ENCODE measurements around the gene ATP5MC2.
"Not testable (repeated sequence)": the region's sequence is repeated elsewhere in the genome, so short reads cannot be mapped to it uniquely, and the experiment has no call there.

The ATP5MC2 gene

DNA sequence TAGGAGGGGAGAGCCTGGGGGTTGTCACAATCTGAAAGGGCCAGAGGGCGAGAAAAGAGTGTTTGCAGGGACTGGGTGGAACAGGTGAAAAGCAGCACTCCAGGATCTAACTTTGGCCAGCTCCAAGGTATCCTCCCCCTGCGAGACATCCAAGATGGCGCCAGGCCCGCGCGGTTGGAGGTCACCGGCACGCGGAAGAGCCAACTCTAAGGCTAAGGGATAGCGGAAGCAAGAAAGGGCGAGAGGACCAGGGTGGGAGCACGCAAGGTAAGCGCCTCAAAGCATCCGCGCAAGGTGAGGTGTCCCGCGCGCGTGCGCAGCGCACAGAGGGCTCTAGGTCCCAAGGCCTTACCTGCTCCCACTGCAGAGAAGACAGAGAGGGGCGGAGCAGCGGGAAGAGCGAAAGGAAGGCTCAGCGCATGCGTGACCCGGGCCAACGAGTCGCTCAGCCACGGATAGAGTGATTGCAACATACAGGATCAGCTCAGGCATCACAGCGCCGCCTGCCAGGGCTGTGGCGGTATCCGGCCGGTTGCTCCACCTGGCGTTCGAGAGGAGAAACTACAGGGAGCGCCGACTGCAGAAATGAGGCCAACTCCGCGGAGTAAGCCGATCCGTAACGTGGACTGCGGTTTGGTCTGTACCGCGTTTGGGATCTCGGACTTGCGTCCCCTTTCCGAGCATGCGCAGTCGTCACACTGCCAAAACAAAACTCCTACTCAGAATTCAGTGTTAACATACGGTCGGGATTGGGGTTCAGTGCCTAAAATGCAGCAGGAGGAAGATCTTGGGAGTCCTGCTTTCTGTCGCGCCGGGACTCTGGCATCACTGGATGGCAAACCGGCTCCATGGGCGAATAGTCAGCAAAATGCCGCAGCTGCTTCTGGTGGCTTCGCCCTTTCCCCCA is at the start of gene ATP5MC2:
ATP5MC2 (minus strand) TSS at position 383 of the 907 bp plus-strand sequence. CDS start 3,469 bp downstream, outside the sequence.
- Histone ChIP-seq H3K4me3 (replicated peaks; ENCODE audit: low read depth, low read length) (peak within 1 kb of the TSS; percentile 76), H3K36me3 (ENCODE audit: control insufficient read depth, insufficient read depth, low read length) (peaks cover 2% of the 10 kb centered on the region), H3K27me3 (replicated peaks; ENCODE audit: control insufficient read depth, insufficient read depth, low read length) (no peaks in the 10 kb centered on the region)
- TF ChIP-seq, protein P1, sequence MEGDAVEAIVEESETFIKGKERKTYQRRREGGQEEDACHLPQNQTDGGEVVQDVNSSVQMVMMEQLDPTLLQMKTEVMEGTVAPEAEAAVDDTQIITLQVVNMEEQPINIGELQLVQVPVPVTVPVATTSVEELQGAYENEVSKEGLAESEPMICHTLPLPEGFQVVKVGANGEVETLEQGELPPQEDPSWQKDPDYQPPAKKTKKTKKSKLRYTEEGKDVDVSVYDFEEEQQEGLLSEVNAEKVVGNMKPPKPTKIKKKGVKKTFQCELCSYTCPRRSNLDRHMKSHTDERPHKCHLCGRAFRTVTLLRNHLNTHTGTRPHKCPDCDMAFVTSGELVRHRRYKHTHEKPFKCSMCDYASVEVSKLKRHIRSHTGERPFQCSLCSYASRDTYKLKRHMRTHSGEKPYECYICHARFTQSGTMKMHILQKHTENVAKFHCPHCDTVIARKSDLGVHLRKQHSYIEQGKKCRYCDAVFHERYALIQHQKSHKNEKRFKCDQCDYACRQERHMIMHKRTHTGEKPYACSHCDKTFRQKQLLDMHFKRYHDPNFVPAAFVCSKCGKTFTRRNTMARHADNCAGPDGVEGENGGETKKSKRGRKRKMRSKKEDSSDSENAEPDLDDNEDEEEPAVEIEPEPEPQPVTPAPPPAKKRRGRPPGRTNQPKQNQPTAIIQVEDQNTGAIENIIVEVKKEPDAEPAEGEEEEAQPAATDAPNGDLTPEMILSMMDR (IDR thresholded peaks at IDR 0.05; ENCODE audit: insufficient read depth, low read length, poor library complexity, severe bottlenecking), result peak; percentile 100
- DNase-seq (ENCODE audit: extremely low read depth, insufficient read length), result peak; percentile 100

DNA sequence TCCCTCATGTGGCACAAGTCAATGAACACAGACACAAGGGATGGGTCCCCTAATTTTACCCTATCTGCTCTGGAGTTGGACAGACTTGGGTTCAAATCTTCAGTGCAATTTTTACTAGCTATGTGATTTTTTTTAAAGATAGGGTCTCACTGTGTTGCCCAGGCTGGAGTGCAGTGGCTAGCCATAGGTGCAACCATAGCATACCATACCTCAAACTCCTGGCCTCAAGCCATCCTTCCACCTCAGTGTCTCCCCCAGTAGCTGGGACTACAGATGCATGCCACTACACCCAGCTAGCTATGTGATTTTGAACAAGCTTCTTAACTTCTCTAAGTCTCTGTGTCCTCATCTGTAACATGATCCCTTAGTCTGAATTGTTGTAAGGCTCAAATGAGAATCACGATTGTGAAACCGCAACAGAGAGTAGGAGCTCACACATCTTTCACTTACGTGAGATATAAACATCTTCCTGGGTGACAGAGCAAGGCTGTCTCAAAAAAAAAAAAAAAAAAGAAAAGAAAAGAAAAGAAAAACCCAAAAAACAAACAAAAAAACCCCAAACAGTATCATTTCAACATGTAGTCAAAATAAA is 46.7 kb upstream of the ATP5MC2 start:
- Histone ChIP-seq H3K4me3 (replicated peaks; ENCODE audit: low read depth, low read length) (no peak overlapping the region), H3K27me3 (replicated peaks; ENCODE audit: control insufficient read depth, insufficient read depth, low read length) (no peaks in the 10 kb centered on the region), H3K36me3 (ENCODE audit: control insufficient read depth, insufficient read depth, low read length) (peaks cover 10% of the 10 kb centered on the region)
- DNase-seq (ENCODE audit: extremely low read depth, insufficient read length), result no peak
- TF ChIP-seq, protein P1 (IDR thresholded peaks at IDR 0.05; ENCODE audit: insufficient read depth, low read length, poor library complexity, severe bottlenecking), result no peak

DNA sequence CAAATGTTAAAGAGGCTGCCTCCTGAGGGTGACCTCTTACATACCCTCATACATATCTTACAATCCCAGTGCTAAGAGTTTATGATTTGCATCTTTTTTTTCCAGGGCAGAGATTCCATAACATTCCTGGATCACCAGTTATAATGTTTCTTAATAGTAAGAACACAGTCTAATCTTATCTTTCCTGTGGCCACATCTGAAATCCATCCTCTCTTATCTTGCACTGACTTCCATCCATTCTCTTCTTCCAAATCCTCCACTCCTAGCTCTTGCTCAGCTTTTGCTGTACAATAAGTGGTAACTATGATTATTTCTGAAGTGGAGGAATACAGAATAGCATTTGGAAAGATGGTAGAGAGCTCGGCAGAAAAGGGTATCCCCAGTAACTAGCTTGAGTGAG is 45.1 kb upstream of the ATP5MC2 start:
- Histone ChIP-seq H3K4me3 (replicated peaks; ENCODE audit: low read depth, low read length) (no peak overlapping the region), H3K36me3 (ENCODE audit: control insufficient read depth, insufficient read depth, low read length) (peaks cover 10% of the 10 kb centered on the region), H3K27me3 (replicated peaks; ENCODE audit: control insufficient read depth, insufficient read depth, low read length) (no peaks in the 10 kb centered on the region)
- TF ChIP-seq, protein P1 (IDR thresholded peaks at IDR 0.05; ENCODE audit: insufficient read depth, low read length, poor library complexity, severe bottlenecking), result no peak
- no peak for DNase-seq (ENCODE audit: extremely low read depth, insufficient read length)

DNA sequence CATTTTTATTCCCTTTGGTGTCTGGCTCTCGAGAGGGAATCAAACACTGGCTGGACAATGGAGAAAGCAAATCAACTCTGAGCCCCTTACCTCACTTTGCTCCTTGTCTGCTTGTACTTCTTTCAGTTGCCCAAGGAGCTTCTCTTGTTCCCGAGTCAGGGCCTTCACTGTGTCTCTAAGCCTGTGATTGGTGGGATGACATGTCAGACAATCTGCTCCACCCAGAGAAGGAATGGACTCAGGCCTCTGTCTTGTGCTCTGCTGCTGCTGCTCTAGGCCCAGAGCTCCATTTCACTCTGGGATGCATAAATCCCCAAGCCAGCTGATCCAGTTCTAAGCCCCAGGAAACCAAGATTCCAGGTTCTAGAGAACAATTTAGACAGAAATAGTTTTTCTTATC is 43.8 kb upstream of the ATP5MC2 start:
- H3K36me3 ChIP-seq (ENCODE audit: control insufficient read depth, insufficient read depth, low read length), result peaks cover 11% of the 10 kb centered on the region
- no peak overlapping the region for H3K4me3 ChIP-seq (replicated peaks; ENCODE audit: low read depth, low read length)
- TF ChIP-seq, protein P1 (IDR thresholded peaks at IDR 0.05; ENCODE audit: insufficient read depth, low read length, poor library complexity, severe bottlenecking), result no peak
- no peak for DNase-seq (ENCODE audit: extremely low read depth, insufficient read length)
- H3K27me3 ChIP-seq (replicated peaks; ENCODE audit: control insufficient read depth, insufficient read depth, low read length), result no peaks in the 10 kb centered on the region

DNA sequence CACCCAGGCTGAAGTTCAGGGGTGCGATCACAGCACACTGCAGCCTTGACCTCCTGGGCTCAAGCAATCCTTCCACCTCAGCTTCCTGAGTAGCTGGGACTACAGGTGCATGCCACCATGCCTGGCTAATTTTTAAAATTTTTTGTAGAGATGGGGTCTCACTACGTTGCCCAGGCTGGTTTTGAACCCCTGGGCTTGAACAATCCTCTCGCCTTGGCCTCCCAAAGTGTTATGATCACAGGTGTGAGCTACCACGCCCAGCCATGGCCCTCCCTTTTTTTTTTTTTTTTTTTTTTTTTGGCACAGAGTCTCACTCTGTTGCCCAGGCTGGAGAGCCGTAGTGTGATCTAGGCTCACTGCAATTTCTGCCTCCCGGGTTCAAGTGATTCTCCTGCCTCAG is 42.7 kb upstream of the ATP5MC2 start:
- not testable (repeated sequence) for DNase-seq (ENCODE audit: extremely low read depth, insufficient read length); H3K27me3 ChIP-seq (replicated peaks; ENCODE audit: control insufficient read depth, insufficient read depth, low read length); H3K4me3 ChIP-seq (replicated peaks; ENCODE audit: low read depth, low read length)
- H3K36me3 ChIP-seq (ENCODE audit: control insufficient read depth, insufficient read depth, low read length), result peaks cover 11% of the 10 kb centered on the region

DNA sequence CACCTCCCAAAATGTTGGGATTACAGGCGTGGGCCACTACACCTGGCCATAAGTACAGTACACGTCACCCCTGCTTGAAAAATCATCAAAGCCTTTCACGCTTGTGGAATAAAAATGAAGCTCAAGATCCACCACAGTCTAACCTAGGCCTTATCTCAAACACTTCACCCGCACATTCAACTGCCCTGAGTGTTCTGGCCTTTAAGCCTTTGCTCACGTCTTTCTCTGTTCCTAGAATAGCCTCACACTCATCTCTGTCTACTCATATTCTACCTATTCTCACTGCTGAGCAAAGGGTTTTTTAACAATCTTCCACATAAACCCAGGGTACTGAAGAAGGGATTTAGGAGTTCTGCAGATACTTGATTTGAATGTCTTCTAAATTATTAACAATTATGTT is 41.4 kb upstream of the ATP5MC2 start:
- TF ChIP-seq, protein P1 (IDR thresholded peaks at IDR 0.05; ENCODE audit: insufficient read depth, low read length, poor library complexity, severe bottlenecking), result no peak
- Histone ChIP-seq H3K36me3 (ENCODE audit: control insufficient read depth, insufficient read depth, low read length) (peaks cover 7% of the 10 kb centered on the region), H3K4me3 (replicated peaks; ENCODE audit: low read depth, low read length) (no peak overlapping the region), H3K27me3 (replicated peaks; ENCODE audit: control insufficient read depth, insufficient read depth, low read length) (no peaks in the 10 kb centered on the region)
- no peak for DNase-seq (ENCODE audit: extremely low read depth, insufficient read length)

Measured in GM06990 (cell line).